Mesendoderm (in vitro differentiated cells): ENCODE data around the gene CHRM5.
"Not testable (repeated sequence)": the region's sequence is repeated elsewhere in the genome, so short reads cannot be mapped to it uniquely, and the experiment has no call there.

Source experiments
- DNase-seq: peaks from one replicate; pipeline ENCODE4 v3.0.0; 2013
- H2AK5ac ChIP-seq: 2 replicates; pipeline ENCODE4 v1.6.1; 2013; ENCODE audit warnings: low read length, inconsistent platforms
- H2BK120ac ChIP-seq: 2 replicates; pipeline ENCODE4 v1.6.1; 2013; ENCODE audit warnings: low read depth, mild to moderate bottlenecking, low read length, moderate library complexity, mixed read lengths
- H2BK15ac ChIP-seq: replicated peaks from 2 replicates; pipeline ENCODE4 v1.6.1; 2013; ENCODE audit warnings: low read depth, mild to moderate bottlenecking, moderate library complexity
- H2BK5ac ChIP-seq: 2 replicates; pipeline ENCODE4 v1.6.1; 2013; ENCODE audit warnings: low read length, inconsistent platforms
- H3K18ac ChIP-seq: 2 replicates; pipeline ENCODE4 v1.6.1; 2013; ENCODE audit warnings: mild to moderate bottlenecking, low read length, mixed read lengths
- H3K23ac ChIP-seq: one replicate; pipeline ENCODE4 v1.6.1; 2013; ENCODE audit warnings: low read length
- H3K27ac ChIP-seq: 2 replicates; pipeline ENCODE4 v1.5.1; 2013; ENCODE audit warnings: low read depth, mild to moderate bottlenecking, inconsistent platforms, low read length, moderate library complexity
- H3K27me3 ChIP-seq: 2 replicates; pipeline ENCODE4 v1.6.1; 2013; ENCODE audit warnings: low read length, control low read depth, mild to moderate bottlenecking, inconsistent platforms; ENCODE audit not compliant: insufficient read depth, poor library complexity
- H3K36me3 ChIP-seq: 2 replicates; pipeline ENCODE4 v1.6.1; 2013; ENCODE audit warnings: low read length, inconsistent platforms; ENCODE audit not compliant: control insufficient read depth, insufficient read depth
- H3K4ac ChIP-seq: one replicate; pipeline ENCODE4 v1.6.1; 2013; ENCODE audit warnings: low read depth, mild to moderate bottlenecking, low read length, moderate library complexity
- H3K4me1 ChIP-seq: 2 replicates; pipeline ENCODE4 v1.6.1; 2013; ENCODE audit warnings: low read depth, low read length, inconsistent platforms; ENCODE audit not compliant: control insufficient read depth
- H3K4me2 ChIP-seq: 2 replicates; pipeline ENCODE4 v1.6.1; 2013; ENCODE audit warnings: low read length
- H3K4me3 ChIP-seq: 2 replicates; pipeline ENCODE4 v1.5.1; 2013; ENCODE audit warnings: mild to moderate bottlenecking, low read length
- H3K56ac ChIP-seq: one replicate; pipeline ENCODE4 v1.6.1; 2013; ENCODE audit warnings: low read length
- H3K79me1 ChIP-seq: 2 replicates; pipeline ENCODE4 v1.6.1; 2013; ENCODE audit warnings: low read length, inconsistent platforms
- H3K79me2 ChIP-seq: 2 replicates; pipeline ENCODE4 v1.6.1; 2013; ENCODE audit warnings: mild to moderate bottlenecking, low read length; ENCODE audit not compliant: control insufficient read depth, insufficient read depth
- H3K9ac ChIP-seq: 2 replicates; pipeline ENCODE4 v1.6.1; 2013; ENCODE audit warnings: low read length, inconsistent platforms
- H4K5ac ChIP-seq: one replicate; pipeline ENCODE4 v1.6.1; 2013; ENCODE audit warnings: low read length
- H4K8ac ChIP-seq: one replicate; pipeline ENCODE4 v1.6.1; 2013; ENCODE audit warnings: low read depth, mild to moderate bottlenecking, control low read depth, low read length, moderate library complexity
- WGBS: extraction: QIAGEN DNeasy Blood & Tissue Kit; methylation state at CpG from one replicate; pipeline ENCODE4 v1.1.7; 2013; ENCODE audit warnings: low lambda C conversion rate, missing lambda C conversion rate; ENCODE audit not compliant: insufficient coverage; ENCODE audit errors: extremely low coverage; 5-methylcytosine and 5-hydroxymethylcytosine counted together

CHRM5 gene

DNA sequence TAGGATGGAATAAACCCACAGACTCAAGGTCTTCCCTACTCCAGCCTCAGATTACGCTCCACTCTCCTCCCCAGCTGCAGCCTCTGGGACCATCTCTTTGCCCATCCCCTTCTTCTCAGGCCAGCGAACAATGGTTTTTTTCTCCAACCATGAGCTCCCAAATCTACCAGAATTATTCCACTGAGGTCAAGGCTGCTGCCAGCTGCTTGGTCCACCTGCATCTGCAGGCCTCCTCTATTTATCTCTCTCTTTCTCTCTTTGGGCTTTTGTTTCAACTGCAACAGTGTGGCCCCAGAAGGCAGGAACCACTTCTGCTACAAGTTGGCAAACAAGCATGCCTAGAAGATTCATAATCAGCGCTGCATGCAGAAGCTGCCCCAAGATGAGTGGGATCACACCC, 19.1 kb downstream of the CHRM5 start:
- Histone ChIP-seq H4K8ac (no peak overlapping the region), H3K4me2 (no peak overlapping the region), H2BK5ac (no peak overlapping the region), H3K27ac (no peak overlapping the region), H2AK5ac (no peak overlapping the region), H3K27me3 (no peaks in the 10 kb centered on the region), H3K23ac (no peak overlapping the region), H3K79me1 (no peaks in the 10 kb centered on the region), H3K18ac (no peak overlapping the region), H2BK15ac (no peak overlapping the region), H3K9ac (no peak overlapping the region), H3K56ac (no peak overlapping the region), H3K4ac (no peak overlapping the region), H3K4me1 (peaks cover 3% of the 10 kb centered on the region), H3K36me3 (no peaks in the 10 kb centered on the region), H4K5ac (no peak overlapping the region), H3K79me2 (no peaks in the 10 kb centered on the region), H3K4me3 (no peak overlapping the region), H2BK120ac (no peak overlapping the region)
- DNase-seq: no peak
- WGBS: no CpG with 5 or more reads among the region's 3 CpGs

DNA sequence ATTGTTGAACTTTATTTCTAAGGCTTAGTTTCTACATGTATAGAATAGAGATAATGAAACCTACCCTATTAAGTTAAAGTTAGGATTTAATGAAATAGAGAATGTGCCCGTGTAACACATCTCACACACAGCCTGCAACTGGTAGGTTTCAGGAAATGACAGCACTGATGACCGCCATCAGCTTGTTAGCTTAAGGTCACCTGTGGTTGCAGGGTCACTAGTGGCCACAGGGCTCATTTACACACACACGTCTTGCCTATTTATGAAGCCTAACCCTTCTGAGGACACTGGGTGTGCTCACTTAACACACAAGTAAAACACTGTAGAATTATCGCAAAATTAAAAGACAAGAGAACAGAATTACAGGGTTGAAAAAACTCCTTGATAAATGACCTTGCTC, 20.1 kb downstream of the CHRM5 start:
- H2BK5ac ChIP-seq: no peak overlapping the region
- no peaks in the 10 kb centered on the region for H3K79me2 ChIP-seq
- no peak overlapping the region for H3K4me3 ChIP-seq
- no CpG with 5 or more reads among the region's 4 CpGs for WGBS
- H3K56ac ChIP-seq: no peak overlapping the region
- no peak overlapping the region for H3K18ac ChIP-seq
- no peak for DNase-seq
- H4K5ac ChIP-seq: no peak overlapping the region
- H3K9ac ChIP-seq: no peak overlapping the region
- H4K8ac ChIP-seq: no peak overlapping the region
- H3K23ac ChIP-seq: no peak overlapping the region
- H3K4ac ChIP-seq: no peak overlapping the region
- H2AK5ac ChIP-seq: no peak overlapping the region
- H3K79me1 ChIP-seq: no peaks in the 10 kb centered on the region
- H3K4me2 ChIP-seq: no peak overlapping the region
- H3K4me1 ChIP-seq: peaks cover 3% of the 10 kb centered on the region
- H3K27me3 ChIP-seq: no peaks in the 10 kb centered on the region
- no peaks in the 10 kb centered on the region for H3K36me3 ChIP-seq
- no peak overlapping the region for H2BK15ac ChIP-seq
- H3K27ac ChIP-seq: no peak overlapping the region
- H2BK120ac ChIP-seq: no peak overlapping the region

DNA sequence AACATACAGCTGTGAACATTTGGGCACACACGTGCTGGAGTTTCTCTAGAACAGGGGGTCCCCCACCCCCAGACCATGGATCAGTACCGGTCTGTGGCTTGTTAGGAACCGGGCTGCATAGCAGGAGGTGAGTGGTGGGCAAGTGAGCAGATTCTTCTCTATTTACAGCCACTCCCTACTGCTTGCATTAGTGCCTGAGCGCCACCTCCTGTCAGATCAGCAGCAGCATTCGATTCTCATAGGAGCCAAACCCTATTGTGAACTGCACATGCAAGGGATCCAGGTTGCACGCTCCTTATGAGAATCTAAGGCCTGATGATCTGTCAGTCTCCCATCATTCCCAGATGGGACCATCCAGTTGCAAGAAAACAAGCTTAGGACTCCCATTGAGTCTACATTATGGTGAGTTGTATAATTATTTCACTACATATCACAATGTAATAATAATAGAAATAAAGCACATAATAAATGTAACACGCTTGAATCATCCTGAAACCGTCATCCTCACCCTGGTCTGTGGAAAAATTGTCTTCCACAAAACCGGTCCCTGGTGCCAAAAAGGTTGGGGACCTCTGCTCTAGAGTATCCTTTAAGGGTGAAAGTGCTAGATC, 25.8 kb downstream of the CHRM5 start:
- Histone ChIP-seq H3K56ac (no peak overlapping the region), H3K36me3 (no peaks in the 10 kb centered on the region), H3K18ac (no peak overlapping the region), H3K4ac (no peak overlapping the region), H3K79me1 (no peaks in the 10 kb centered on the region), H2BK120ac (no peak overlapping the region), H3K27me3 (no peaks in the 10 kb centered on the region), H3K27ac (no peak overlapping the region), H3K4me3 (no peak overlapping the region), H2BK15ac (no peak overlapping the region), H3K4me1 (no peaks in the 10 kb centered on the region), H4K8ac (no peak overlapping the region), H2BK5ac (no peak overlapping the region), H2AK5ac (no peak overlapping the region), H3K79me2 (no peaks in the 10 kb centered on the region), H3K23ac (no peak overlapping the region), H3K4me2 (no peak overlapping the region), H3K9ac (no peak overlapping the region), H4K5ac (no peak overlapping the region)
- WGBS: no CpG with 5 or more reads among the region's 9 CpGs
- DNase-seq: peak; percentile 77

DNA sequence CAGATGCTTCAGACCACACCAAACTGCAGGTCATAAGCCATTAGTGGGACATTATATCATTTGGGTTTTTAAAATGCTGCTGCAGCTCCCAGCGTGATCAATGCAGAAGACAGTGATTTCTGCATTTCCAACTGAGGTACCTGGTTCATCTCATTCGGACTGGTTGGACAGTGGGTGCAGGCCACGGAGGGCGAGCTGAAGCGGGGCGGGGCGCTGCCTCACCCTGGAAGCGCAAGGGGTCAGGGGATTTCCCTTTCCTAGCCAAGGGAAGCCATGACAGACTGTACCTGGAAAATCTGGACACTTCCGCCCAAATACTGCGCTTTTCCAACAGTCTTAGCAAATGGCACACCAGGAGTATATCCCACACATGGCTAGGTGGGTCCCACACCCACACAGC, 27.4 kb downstream of the CHRM5 start:
- not testable (repeated sequence) for H3K23ac ChIP-seq

DNA sequence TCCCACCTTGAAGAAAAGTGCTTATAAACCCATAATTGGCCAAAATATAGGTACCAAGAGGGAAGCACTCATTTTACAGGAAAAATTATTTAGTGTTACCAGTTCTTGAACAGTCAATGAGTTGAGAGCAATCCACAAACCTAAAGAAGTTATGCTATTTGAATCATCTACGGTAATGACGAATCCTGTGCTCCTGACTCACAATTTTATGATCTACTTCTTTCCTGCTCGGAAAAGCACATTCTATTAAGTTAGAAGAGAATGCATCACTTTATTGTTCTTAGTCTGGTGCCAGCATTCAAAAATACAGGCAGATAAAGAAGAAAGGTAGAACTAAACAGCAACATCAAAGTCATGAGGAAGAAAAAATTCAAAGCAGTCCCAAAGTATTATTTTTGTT, 33.2 kb downstream of the CHRM5 start:
- Histone ChIP-seq H3K4ac (no peak overlapping the region), H4K5ac (no peak overlapping the region), H3K36me3 (no peaks in the 10 kb centered on the region), H3K4me3 (no peak overlapping the region), H3K9ac (no peak overlapping the region), H3K23ac (no peak overlapping the region), H3K18ac (no peak overlapping the region), H3K79me2 (no peaks in the 10 kb centered on the region), H2AK5ac (no peak overlapping the region), H3K27me3 (no peaks in the 10 kb centered on the region), H2BK15ac (no peak overlapping the region), H3K56ac (no peak overlapping the region), H3K79me1 (no peaks in the 10 kb centered on the region), H3K27ac (no peak overlapping the region), H2BK120ac (no peak overlapping the region), H3K4me2 (no peak overlapping the region), H2BK5ac (no peak overlapping the region), H3K4me1 (no peaks in the 10 kb centered on the region), H4K8ac (no peak overlapping the region)
- WGBS: no CpG with 5 or more reads among the region's 3 CpGs
- DNase-seq: no peak

More for the DNA sequence above, 27.4 kb downstream of the CHRM5 start:
- H3K18ac ChIP-seq, H3K4me2 ChIP-seq, H3K4me1 ChIP-seq, DNase-seq, H3K27me3 ChIP-seq, H3K79me2 ChIP-seq, H4K8ac ChIP-seq, H3K36me3 ChIP-seq, H3K27ac ChIP-seq, H3K4me3 ChIP-seq, H3K9ac ChIP-seq, H2BK5ac ChIP-seq, H2BK15ac ChIP-seq, H4K5ac ChIP-seq, H3K79me1 ChIP-seq, H3K56ac ChIP-seq, H2BK120ac ChIP-seq, H2AK5ac ChIP-seq, H3K4ac ChIP-seq: not testable (repeated sequence)
- WGBS: no CpG with 5 or more reads among the region's 10 CpGs

DNA sequence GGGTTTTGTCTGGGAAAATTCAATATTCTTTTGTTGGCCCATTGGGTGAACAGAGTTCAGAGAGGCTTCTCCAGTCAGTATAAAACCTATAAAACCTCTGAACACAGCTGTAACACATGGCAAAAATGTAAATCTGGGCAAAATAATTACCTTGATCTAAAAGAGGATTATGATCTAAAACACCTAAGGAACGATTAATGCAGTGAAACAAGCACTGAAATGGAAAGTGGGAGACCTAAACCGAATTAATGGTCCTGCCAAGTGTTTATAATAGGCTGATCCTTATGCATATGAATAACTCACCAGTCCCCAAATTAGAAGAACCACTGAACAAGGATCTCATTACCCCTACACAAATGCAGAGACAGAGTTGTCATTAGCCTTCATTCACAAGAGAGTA, 38.1 kb downstream of the CHRM5 start:
- H3K18ac ChIP-seq: no peak overlapping the region
- H3K23ac ChIP-seq: no peak overlapping the region
- no peak overlapping the region for H3K9ac ChIP-seq
- H3K27me3 ChIP-seq: no peaks in the 10 kb centered on the region
- no peak overlapping the region for H2BK15ac ChIP-seq
- no peak overlapping the region for H2AK5ac ChIP-seq
- no peak overlapping the region for H3K56ac ChIP-seq
- H3K79me2 ChIP-seq: no peaks in the 10 kb centered on the region
- no peak overlapping the region for H3K4me3 ChIP-seq
- WGBS: no CpG with 5 or more reads among the region's 2 CpGs
- H3K79me1 ChIP-seq: no peaks in the 10 kb centered on the region
- no peak overlapping the region for H3K4ac ChIP-seq
- no peak overlapping the region for H4K5ac ChIP-seq
- DNase-seq: no peak
- no peaks in the 10 kb centered on the region for H3K4me1 ChIP-seq
- H2BK5ac ChIP-seq: no peak overlapping the region
- no peaks in the 10 kb centered on the region for H3K36me3 ChIP-seq
- H4K8ac ChIP-seq: no peak overlapping the region
- no peak overlapping the region for H3K27ac ChIP-seq
- no peak overlapping the region for H2BK120ac ChIP-seq
- H3K4me2 ChIP-seq: no peak overlapping the region
